Peyer's patch (tissue), 4 donors: ENCODE results near the gene P2RY1.
"Not testable (repeated sequence)": the region's sequence is repeated elsewhere in the genome, so short reads cannot be mapped to it uniquely, and the experiment has no call there.

Source experiments
- CTCF ChIP-seq, 6 experiments: fragments of 450-650 bp in 4 of 6; fragments of 200-600 bp in 2 of 6; sonication (generic) in 1 of 6; IDR thresholded peaks; one replicate each; pipeline ENCODE4 v1.5.1; 2017 to 2019; ENCODE audit warnings: antibody characterized with exemption in 6 of 6, mild to moderate bottlenecking in 3 of 6, moderate library complexity in 1 of 6
- POLR2A ChIP-seq, 2 donors: fragments of 450-650 bp; IDR thresholded peaks; one replicate each; pipeline ENCODE4 v1.5.1; 2017; ENCODE audit warnings: antibody characterized with exemption in 2 of 2, mild to moderate bottlenecking in 2 of 2, moderate library complexity in 2 of 2

- TF ChIP-seq CTCF, POLR2A (IDR thresholded peaks at IDR 0.05): not testable (repeated sequence)
Observed at GRCh38 chr3:152847599-152847998, 12.7 kb downstream of the P2RY1 start.
